Activated T-helper 1 cell treated with anti-CD3 and anti-CD28 coated beads, Interleukin-2, amount 50 U/mL, for 16 hours (primary cell): ENCODE results near the gene MMP17.
A peak's percentile ranks its signal among the peaks of the same experiment; 100 is the strongest.
"Not testable (repeated sequence)": the region's sequence is repeated elsewhere in the genome, so short reads cannot be mapped to it uniquely, and the experiment has no call there.

ENCODE experiments used
- DNase-seq, 2 donors: peaks; one replicate each; pipeline ENCODE4 v3.0.0-alpha.2; 2020; ENCODE audit warnings: low read depth in 1 of 2, low spot score in 1 of 2

The MMP17 gene

GRCh38 chr12:131799828-131800593 lies 28.2 kb upstream of the MMP17 start:
- DNase-seq = no peak

- DNase-seq = no peak
Measured at GRCh38 chr12:131800594-131801135, 27.5 kb upstream of the MMP17 start.

- no peak for DNase-seq
Measured at GRCh38 chr12:131801254-131801866, 26.8 kb upstream of the MMP17 start.

GRCh38 chr12:131803961-131804521 lies 24.2 kb upstream of the MMP17 start:
- DNase-seq = no peak

- no peak for DNase-seq
Measured at GRCh38 chr12:131805421-131805820, 22.8 kb upstream of the MMP17 start.

- no peak for DNase-seq
Measured at GRCh38 chr12:131806674-131807073, 21.5 kb upstream of the MMP17 start.

GRCh38 chr12:131808744-131809371 lies 19.3 kb upstream of the MMP17 start:
- DNase-seq = peak in 1 of 2 donors; percentile 19

- DNase-seq = not testable (repeated sequence)
Measured at GRCh38 chr12:131809476-131810254, 18.5 kb upstream of the MMP17 start.

- no peak for DNase-seq
Measured at GRCh38 chr12:131810726-131811125, 17.5 kb upstream of the MMP17 start.

GRCh38 chr12:131815131-131815530 lies 13.1 kb upstream of the MMP17 start:
- DNase-seq = no peak

- no peak for DNase-seq
Measured at GRCh38 chr12:131816495-131816894, 11.7 kb upstream of the MMP17 start.

- DNase-seq = no peak
Measured at GRCh38 chr12:131817241-131817640, 11.0 kb upstream of the MMP17 start.

GRCh38 chr12:131818821-131819585 lies 9.2 kb upstream of the MMP17 start:
- DNase-seq = no peak

- DNase-seq = no peak
Measured at GRCh38 chr12:131824450-131824849, 3.7 kb upstream of the MMP17 start.

GRCh38 chr12:131825146-131825892 lies 2.9 kb upstream of the MMP17 start:
- no peak for DNase-seq

GRCh38 chr12:131826097-131826928 lies 1.9 kb upstream of the MMP17 start:
- no peak for DNase-seq

- DNase-seq = no peak
Measured at GRCh38 chr12:131828671-131829355, 620 bp downstream of the MMP17 start.

- no peak for DNase-seq
Measured at GRCh38 chr12:131829356-131829747, 1.2 kb downstream of the MMP17 start.
